Keratinocyte (primary cell): ENCODE measurements around the gene SETBP1. TPM values are rescaled to one million over a fixed set of nuclear protein-coding genes. Genes with fewer than 3 reads are reported as not detected.

ENCODE experiments used
- DNase-seq: peaks from one replicate; pipeline ENCODE4 v3.0.0-alpha.2; 2011; ENCODE audit warnings: low read depth, missing footprints, low spot score
- FAIRE-seq: peaks from 2 replicates; lab custom pipeline; 2011; peaks lifted over from hg19 to GRCh38; lab: Jason Lieb, UNC
- H2AFZ ChIP-seq: 2 replicates; pipeline ENCODE4 v1.6.0; 2012; ENCODE audit warnings: low read length, control low read depth, inconsistent platforms; ENCODE audit not compliant: control insufficient read depth
- H3K27ac ChIP-seq: 2 replicates; pipeline ENCODE4 v1.5.1; 2011; ENCODE audit warnings: low read length; ENCODE audit not compliant: control insufficient read depth, insufficient read depth
- H3K27me3 ChIP-seq: 3 replicates; pipeline ENCODE4 v1.6.0; 2011; ENCODE audit warnings: low read length; ENCODE audit not compliant: control insufficient read depth, insufficient read depth; ENCODE audit errors: extremely low read depth
- H3K36me3 ChIP-seq, 2 experiments: 2 replicates in 1 of 2; 3 replicates in 1 of 2; pipeline ENCODE4 v1.5.1; 2011; ENCODE audit warnings: low read length in 2 of 2, mild to moderate bottlenecking in 1 of 2; ENCODE audit not compliant: control insufficient read depth in 2 of 2, insufficient read depth in 2 of 2; ENCODE audit errors: extremely low read depth in 1 of 2
- H3K4me1 ChIP-seq: 3 replicates; pipeline ENCODE4 v1.5.1; 2011; ENCODE audit warnings: low read length; ENCODE audit not compliant: control insufficient read depth, insufficient read depth; ENCODE audit errors: extremely low read depth
- H3K4me2 ChIP-seq: 3 replicates; pipeline ENCODE4 v1.6.0; 2011; ENCODE audit warnings: low read depth, low read length; ENCODE audit not compliant: control insufficient read depth, insufficient read depth; ENCODE audit errors: extremely low read depth
- H3K4me3 ChIP-seq, 3 experiments: fragments of 200-600 bp in 1 of 3; sonication (generic) in 1 of 3; 2 replicates in 2 of 3; 3 replicates in 1 of 3; pipeline ENCODE4 v1.5.1; 2011 to 2016; ENCODE audit warnings: low read length in 3 of 3, mild to moderate bottlenecking in 3 of 3, control low read depth in 2 of 3, inconsistent platforms in 1 of 3, low read depth in 1 of 3, mixed read lengths in 1 of 3, mixed run types in 1 of 3, moderate library complexity in 1 of 3; ENCODE audit not compliant: control insufficient read depth in 2 of 3, insufficient read depth in 2 of 3; ENCODE audit errors: extremely low read depth in 1 of 3
- H3K79me2 ChIP-seq: 2 replicates; pipeline ENCODE4 v1.6.0; 2012; ENCODE audit warnings: low read length; ENCODE audit not compliant: control insufficient read depth, insufficient read depth
- H3K9ac ChIP-seq: 3 replicates; pipeline ENCODE4 v1.6.0; 2011; ENCODE audit warnings: low read length; ENCODE audit not compliant: control insufficient read depth, insufficient read depth; ENCODE audit errors: extremely low read depth
- H3K9me1 ChIP-seq: 3 replicates; pipeline ENCODE4 v1.6.0; 2011; ENCODE audit warnings: low read length; ENCODE audit not compliant: control insufficient read depth, insufficient read depth; ENCODE audit errors: extremely low read depth
- H3K9me3 ChIP-seq: 2 replicates; pipeline ENCODE4 v1.5.1; 2012; ENCODE audit warnings: low read depth, low read length; ENCODE audit not compliant: control insufficient read depth
- H4K20me1 ChIP-seq: 3 replicates; pipeline ENCODE4 v1.6.0; 2011; ENCODE audit warnings: low read length; ENCODE audit not compliant: control insufficient read depth, insufficient read depth; ENCODE audit errors: extremely low read depth
- EZH2 ChIP-seq: IDR thresholded peaks from one replicate; pipeline ENCODE4 v1.6.1; 2012; ENCODE audit warnings: inconsistent platforms, mild to moderate bottlenecking, low read length, moderate library complexity
- dilution Hi-C: fragments of 300-500 bp; cut with MboI; formaldehyde crosslinking; loops from one replicate; pipeline ENCODE4 v1.7.0; 2020; ENCODE audit warnings: low sequenced_read_pairs; ENCODE audit not compliant: extremely low pct_ligation_motif_present
- polyA plus RNA-seq, 5 experiments: library from polyadenylated mRNA; depleted of rRNA in 3 of 5; stranded (reverse) in 3 of 5; stranded (forward) in 1 of 5; unstranded in 1 of 5; fragments of >200 nt; gene quantifications; 1 replicate in 1 of 5; 2 replicates in 3 of 5; 3 replicates in 1 of 5; pipeline versions ENCODE4 v1.2.1 to v1.2.3, GENCODE V29; 2011 to 2012; ENCODE audit warnings: missing spikeins in 2 of 5, low read depth in 1 of 5, low replicate concordance in 1 of 5
- TF ChIP-seq, protein P1 (sequence below), 3 experiments: IDR thresholded peaks in 1 of 3; conservative IDR thresholded peaks in 1 of 3; optimal IDR thresholded peaks in 1 of 3; 2 replicates in 2 of 3; 3 replicates in 1 of 3; pipeline versions ENCODE3 to v1.5.1; 2011; ENCODE audit warnings: low read length in 3 of 3, mild to moderate bottlenecking in 3 of 3, moderate library complexity in 2 of 3, control low read depth in 1 of 3, inconsistent platforms in 1 of 3; ENCODE audit not compliant: insufficient read depth in 2 of 3; ENCODE audit errors: extremely low read depth in 1 of 3

The SETBP1 gene
- polyA plus RNA-seq, 1 donor (not counting 4 experiments of a cell fraction or from before 2014, with no cell fraction given), result 3.3 TPM

DNA sequence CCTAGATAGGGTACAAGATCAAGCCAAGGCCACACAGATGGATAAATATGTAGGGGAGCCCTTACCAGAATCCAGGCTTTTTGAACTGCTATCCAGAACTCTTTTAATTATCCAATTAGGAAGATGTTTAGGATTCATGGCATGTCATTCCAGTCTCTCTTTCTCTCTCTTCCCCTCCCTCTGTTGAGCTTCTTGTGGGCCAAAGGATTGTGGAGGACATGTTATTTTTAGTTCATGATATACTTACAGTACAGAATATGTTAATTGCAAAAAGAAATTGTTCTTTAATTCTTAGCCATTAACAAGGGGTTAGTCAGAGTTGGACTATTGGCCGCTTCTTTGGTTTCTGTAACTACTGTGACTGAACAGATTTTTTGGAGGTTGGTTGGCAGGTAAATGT lies 113.0 kb downstream of the SETBP1 start:
- H3K9ac ChIP-seq, result no peak overlapping the region
- H3K27me3 ChIP-seq, result no peaks in the 10 kb centered on the region
- H2AFZ ChIP-seq, result no peak overlapping the region
- no peak overlapping the region for H3K4me2 ChIP-seq
- H3K9me1 ChIP-seq, result no peaks in the 10 kb centered on the region
- no peaks in the 10 kb centered on the region for H3K79me2 ChIP-seq
- DNase-seq, result no peak
- dilution Hi-C loops, result no loop called here
- no peaks in the 10 kb centered on the region for H3K36me3 ChIP-seq
- H3K27ac ChIP-seq, result no peak overlapping the region
- H3K9me3 ChIP-seq, result no peaks in the 10 kb centered on the region
- H3K4me1 ChIP-seq, result peaks cover 24% of the 10 kb centered on the region
- H3K4me3 ChIP-seq, result no peak overlapping the region
- no peaks in the 10 kb centered on the region for H4K20me1 ChIP-seq
- FAIRE-seq, result no peak
- TF ChIP-seq EZH2, result no peak
- TF ChIP-seq, protein P1, sequence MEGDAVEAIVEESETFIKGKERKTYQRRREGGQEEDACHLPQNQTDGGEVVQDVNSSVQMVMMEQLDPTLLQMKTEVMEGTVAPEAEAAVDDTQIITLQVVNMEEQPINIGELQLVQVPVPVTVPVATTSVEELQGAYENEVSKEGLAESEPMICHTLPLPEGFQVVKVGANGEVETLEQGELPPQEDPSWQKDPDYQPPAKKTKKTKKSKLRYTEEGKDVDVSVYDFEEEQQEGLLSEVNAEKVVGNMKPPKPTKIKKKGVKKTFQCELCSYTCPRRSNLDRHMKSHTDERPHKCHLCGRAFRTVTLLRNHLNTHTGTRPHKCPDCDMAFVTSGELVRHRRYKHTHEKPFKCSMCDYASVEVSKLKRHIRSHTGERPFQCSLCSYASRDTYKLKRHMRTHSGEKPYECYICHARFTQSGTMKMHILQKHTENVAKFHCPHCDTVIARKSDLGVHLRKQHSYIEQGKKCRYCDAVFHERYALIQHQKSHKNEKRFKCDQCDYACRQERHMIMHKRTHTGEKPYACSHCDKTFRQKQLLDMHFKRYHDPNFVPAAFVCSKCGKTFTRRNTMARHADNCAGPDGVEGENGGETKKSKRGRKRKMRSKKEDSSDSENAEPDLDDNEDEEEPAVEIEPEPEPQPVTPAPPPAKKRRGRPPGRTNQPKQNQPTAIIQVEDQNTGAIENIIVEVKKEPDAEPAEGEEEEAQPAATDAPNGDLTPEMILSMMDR (optimal IDR thresholded peaks at IDR 0.05 in 1 of 3, IDR thresholded peaks at IDR 0.05 in 1 of 3, conservative IDR thresholded peaks at IDR 0.05 in 1 of 3; ENCODE audit: extremely low read depth in 1 of 3, insufficient read depth in 2 of 3, low read length in 3 of 3), result no peak

DNA sequence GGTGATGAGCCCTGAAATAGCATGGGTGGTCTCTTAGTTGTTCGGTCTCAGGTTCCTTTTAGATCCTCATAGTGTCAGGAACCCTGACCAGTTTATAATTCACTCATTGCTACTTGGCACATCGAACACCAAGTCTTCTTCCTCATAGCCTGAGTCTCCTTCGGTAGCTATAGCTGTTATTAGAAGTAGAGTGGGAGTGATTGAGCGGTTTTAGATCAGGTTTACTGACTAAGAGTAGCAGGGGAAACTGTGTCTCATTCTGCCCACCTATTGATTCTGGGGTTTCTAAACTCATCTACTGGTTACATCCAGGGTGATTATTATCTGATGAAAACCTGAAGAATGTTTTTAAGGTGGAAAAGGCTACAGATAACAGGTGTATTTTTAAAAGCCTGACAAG lies 114.6 kb downstream of the SETBP1 start:
- Histone ChIP-seq H3K9ac (no peak overlapping the region), H3K9me3 (no peaks in the 10 kb centered on the region), H3K4me2 (no peak overlapping the region), H3K79me2 (no peaks in the 10 kb centered on the region), H3K27ac (no peak overlapping the region), H4K20me1 (no peaks in the 10 kb centered on the region), H3K36me3 (no peaks in the 10 kb centered on the region), H3K9me1 (no peaks in the 10 kb centered on the region), H3K27me3 (no peaks in the 10 kb centered on the region), H2AFZ (no peak overlapping the region), H3K4me1 (peaks cover 9% of the 10 kb centered on the region), H3K4me3 (no peak overlapping the region)
- FAIRE-seq (no peak), DNase-seq (no peak)
- dilution Hi-C loops, result no loop called here
- TF ChIP-seq, protein P1 (optimal IDR thresholded peaks at IDR 0.05 in 1 of 3, IDR thresholded peaks at IDR 0.05 in 1 of 3, conservative IDR thresholded peaks at IDR 0.05 in 1 of 3; ENCODE audit: extremely low read depth in 1 of 3, insufficient read depth in 2 of 3, low read length in 3 of 3), result no peak
- TF ChIP-seq EZH2, result no peak
